Measurements from ENCODE around the gene BLMH. TPM values are rescaled to one million over a fixed set of nuclear protein-coding genes. Genes with fewer than 3 reads are reported as not detected.

BLMH gene
- total and polyA plus RNA-seq, 2 donors from 2014 or later: 30.5 to 32.5 TPM

- Histone ChIP-seq H3K9ac (ENCODE audit: low read length in 3 of 3) (no peak overlapping the region), H3K27ac (ENCODE audit: low read depth in 2 of 2, low read length in 2 of 2) (no peak overlapping the region), H3K4me1 (ENCODE audit: control insufficient read depth in 2 of 3, insufficient read depth in 2 of 3, low read depth in 1 of 3, low read length in 3 of 3) (no peaks in the 10 kb centered on the region), H3K4me3 (ENCODE audit: low read length in 3 of 3) (no peak overlapping the region), H3K9me3 (ENCODE audit: control insufficient read depth in 2 of 3, insufficient read depth in 1 of 3, low read length in 3 of 3) (no peaks in the 10 kb centered on the region), H3K36me3 (ENCODE audit: control insufficient read depth in 2 of 3, insufficient read depth in 3 of 3, low read length in 3 of 3) (no peaks in the 10 kb centered on the region), H3K27me3 (ENCODE audit: control insufficient read depth, insufficient read depth, low read length) (no peaks in the 10 kb centered on the region)
- intact Hi-C loops (cut with DNase I): no loop called here
- TF ChIP-seq, protein P1, sequence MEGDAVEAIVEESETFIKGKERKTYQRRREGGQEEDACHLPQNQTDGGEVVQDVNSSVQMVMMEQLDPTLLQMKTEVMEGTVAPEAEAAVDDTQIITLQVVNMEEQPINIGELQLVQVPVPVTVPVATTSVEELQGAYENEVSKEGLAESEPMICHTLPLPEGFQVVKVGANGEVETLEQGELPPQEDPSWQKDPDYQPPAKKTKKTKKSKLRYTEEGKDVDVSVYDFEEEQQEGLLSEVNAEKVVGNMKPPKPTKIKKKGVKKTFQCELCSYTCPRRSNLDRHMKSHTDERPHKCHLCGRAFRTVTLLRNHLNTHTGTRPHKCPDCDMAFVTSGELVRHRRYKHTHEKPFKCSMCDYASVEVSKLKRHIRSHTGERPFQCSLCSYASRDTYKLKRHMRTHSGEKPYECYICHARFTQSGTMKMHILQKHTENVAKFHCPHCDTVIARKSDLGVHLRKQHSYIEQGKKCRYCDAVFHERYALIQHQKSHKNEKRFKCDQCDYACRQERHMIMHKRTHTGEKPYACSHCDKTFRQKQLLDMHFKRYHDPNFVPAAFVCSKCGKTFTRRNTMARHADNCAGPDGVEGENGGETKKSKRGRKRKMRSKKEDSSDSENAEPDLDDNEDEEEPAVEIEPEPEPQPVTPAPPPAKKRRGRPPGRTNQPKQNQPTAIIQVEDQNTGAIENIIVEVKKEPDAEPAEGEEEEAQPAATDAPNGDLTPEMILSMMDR (IDR thresholded peaks at IDR 0.05; ENCODE audit: borderline replicate concordance, extremely low read depth, insufficient read depth): no peak
- FAIRE-seq: no peak
- no peak for DNase-seq
Observed at GRCh38 chr17:30326809-30327208, 35.1 kb upstream of the BLMH start.

DNA sequence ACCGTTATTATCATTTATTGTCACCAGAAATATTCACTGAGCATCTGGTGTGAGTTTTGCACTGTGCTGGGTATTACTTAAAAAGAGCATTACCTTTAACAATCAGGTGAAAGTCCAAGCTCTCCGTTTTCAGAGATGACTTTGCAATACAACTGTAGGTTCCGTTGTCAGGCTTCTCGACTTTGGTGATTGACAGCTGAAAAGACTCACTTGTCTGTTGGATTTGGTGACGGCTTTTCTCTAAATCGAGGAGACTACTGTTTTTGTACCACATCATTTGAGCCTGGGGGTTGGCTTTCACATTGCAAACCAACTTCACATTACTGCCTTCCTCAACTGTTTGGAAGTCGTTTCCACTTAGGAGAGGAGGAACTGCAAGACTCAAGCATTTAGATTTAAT is 33.0 kb upstream of the BLMH start:
- DNase-seq: no peak
- no peaks in the 10 kb centered on the region for H3K36me3 ChIP-seq (ENCODE audit: control insufficient read depth in 2 of 3, insufficient read depth in 3 of 3, low read length in 3 of 3)
- intact Hi-C loops (cut with DNase I): no loop called here
- no peaks in the 10 kb centered on the region for H3K9me3 ChIP-seq (ENCODE audit: control insufficient read depth in 2 of 3, insufficient read depth in 1 of 3, low read length in 3 of 3)
- TF ChIP-seq, protein P1 (IDR thresholded peaks at IDR 0.05; ENCODE audit: borderline replicate concordance, extremely low read depth, insufficient read depth): no peak
- H3K9ac ChIP-seq (ENCODE audit: low read length in 3 of 3): no peak overlapping the region
- H3K4me1 ChIP-seq (ENCODE audit: control insufficient read depth in 2 of 3, insufficient read depth in 2 of 3, low read depth in 1 of 3, low read length in 3 of 3): no peaks in the 10 kb centered on the region
- no peak overlapping the region for H3K4me3 ChIP-seq (ENCODE audit: low read length in 3 of 3)
- H3K27ac ChIP-seq (ENCODE audit: low read depth in 2 of 2, low read length in 2 of 2): no peak overlapping the region
- FAIRE-seq: no peak
- no peaks in the 10 kb centered on the region for H3K27me3 ChIP-seq (ENCODE audit: control insufficient read depth, insufficient read depth, low read length)

- Histone ChIP-seq H3K27me3 (ENCODE audit: control insufficient read depth, insufficient read depth, low read length) (no peaks in the 10 kb centered on the region), H3K4me3 (ENCODE audit: low read length in 3 of 3) (no peak overlapping the region), H3K27ac (ENCODE audit: low read depth in 2 of 2, low read length in 2 of 2) (no peak overlapping the region), H3K4me1 (ENCODE audit: control insufficient read depth in 2 of 3, insufficient read depth in 2 of 3, low read depth in 1 of 3, low read length in 3 of 3) (no peaks in the 10 kb centered on the region), H3K9me3 (ENCODE audit: control insufficient read depth in 2 of 3, insufficient read depth in 1 of 3, low read length in 3 of 3) (no peaks in the 10 kb centered on the region), H3K36me3 (ENCODE audit: control insufficient read depth in 2 of 3, insufficient read depth in 3 of 3, low read length in 3 of 3) (no peaks in the 10 kb centered on the region), H3K9ac (ENCODE audit: low read length in 3 of 3) (no peak overlapping the region)
- DNase-seq: no peak
- intact Hi-C loops (cut with DNase I): no loop called here
- no peak for FAIRE-seq
- TF ChIP-seq, protein P1 (IDR thresholded peaks at IDR 0.05; ENCODE audit: borderline replicate concordance, extremely low read depth, insufficient read depth): no peak
Observed at GRCh38 chr17:30323895-30324319, 32.2 kb upstream of the BLMH start.

DNA sequence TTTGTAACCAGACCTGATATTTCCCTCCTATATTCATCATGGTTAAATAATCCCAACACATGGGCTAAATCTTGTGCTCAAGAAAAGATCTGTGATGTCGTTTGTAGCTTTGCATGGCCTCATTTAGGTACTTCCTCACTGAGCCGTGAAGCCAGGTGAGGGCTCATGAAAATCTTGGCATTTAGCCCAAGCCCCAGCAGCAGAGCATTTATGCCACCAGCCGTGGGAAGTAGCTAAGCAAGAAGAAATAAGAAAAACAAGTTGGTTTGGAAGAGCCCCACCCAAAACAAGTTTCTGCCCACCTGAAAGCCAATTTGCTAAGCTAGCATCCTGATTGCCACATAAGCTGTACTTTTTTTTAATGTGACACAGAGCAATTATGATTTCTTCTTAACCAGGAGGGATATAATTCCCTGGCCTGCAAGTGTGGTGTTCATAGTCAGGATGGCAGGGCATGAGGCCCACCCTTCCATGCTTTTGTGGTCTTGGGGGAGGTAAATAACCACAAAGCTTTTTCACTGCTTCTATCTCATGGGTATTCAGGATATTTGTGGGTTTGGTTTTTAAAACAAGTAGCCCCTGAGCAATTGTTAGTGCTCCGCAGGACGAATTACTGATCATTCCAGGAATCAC is 31.6 kb upstream of the BLMH start:
- FAIRE-seq (no peak), DNase-seq (peak in 4 of 5 donors; percentile 38 to 78 (median 60))
- Histone ChIP-seq H3K9me3 (ENCODE audit: control insufficient read depth in 2 of 3, insufficient read depth in 1 of 3, low read length in 3 of 3) (no peaks in the 10 kb centered on the region), H3K27ac (ENCODE audit: low read depth in 2 of 2, low read length in 2 of 2) (no peak overlapping the region), H3K4me1 (ENCODE audit: control insufficient read depth in 2 of 3, insufficient read depth in 2 of 3, low read depth in 1 of 3, low read length in 3 of 3) (no peaks in the 10 kb centered on the region), H3K4me3 (ENCODE audit: low read length in 3 of 3) (no peak overlapping the region), H3K27me3 (ENCODE audit: control insufficient read depth, insufficient read depth, low read length) (no peaks in the 10 kb centered on the region), H3K36me3 (ENCODE audit: control insufficient read depth in 2 of 3, insufficient read depth in 3 of 3, low read length in 3 of 3) (no peaks in the 10 kb centered on the region), H3K9ac (ENCODE audit: low read length in 3 of 3) (no peak overlapping the region)
- TF ChIP-seq, protein P1 (IDR thresholded peaks at IDR 0.05; ENCODE audit: borderline replicate concordance, extremely low read depth, insufficient read depth): no peak
- intact Hi-C loops (cut with DNase I): no loop called here
